C4-2B (cell line): ENCODE data around the gene BTD.

Source experiments
- ZFX ChIP-seq: fragments of 450-650 bp; IDR thresholded peaks from 2 replicates; pipeline ENCODE4 v1.6.1; 2017
- TF ChIP-seq, protein P1 (sequence below): fragments of 450-650 bp; conservative IDR thresholded peaks from 2 replicates; pipeline ENCODE4 v1.5.1; 2017; ENCODE audit warnings: mild to moderate bottlenecking

DNA sequence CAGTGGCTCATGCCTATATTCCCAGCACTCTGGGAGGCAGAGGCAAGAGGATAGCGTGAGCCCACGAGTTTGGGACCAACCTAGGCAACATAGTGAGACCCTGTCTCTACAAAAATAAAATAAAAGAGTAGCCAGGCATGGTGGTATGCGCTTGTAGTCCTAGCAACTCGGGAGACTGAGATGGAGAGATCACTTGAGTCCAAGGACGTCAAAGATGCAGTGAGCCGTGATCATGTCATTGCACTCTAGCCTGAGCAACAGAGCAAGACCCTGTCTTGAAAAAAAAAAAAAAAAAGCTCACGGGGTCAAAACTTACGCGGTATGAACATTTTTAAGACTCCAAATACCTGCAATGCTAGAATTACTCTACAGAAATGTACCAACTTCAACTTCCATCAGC is 43.0 kb upstream of the BTD start:
- TF ChIP-seq, protein P1, sequence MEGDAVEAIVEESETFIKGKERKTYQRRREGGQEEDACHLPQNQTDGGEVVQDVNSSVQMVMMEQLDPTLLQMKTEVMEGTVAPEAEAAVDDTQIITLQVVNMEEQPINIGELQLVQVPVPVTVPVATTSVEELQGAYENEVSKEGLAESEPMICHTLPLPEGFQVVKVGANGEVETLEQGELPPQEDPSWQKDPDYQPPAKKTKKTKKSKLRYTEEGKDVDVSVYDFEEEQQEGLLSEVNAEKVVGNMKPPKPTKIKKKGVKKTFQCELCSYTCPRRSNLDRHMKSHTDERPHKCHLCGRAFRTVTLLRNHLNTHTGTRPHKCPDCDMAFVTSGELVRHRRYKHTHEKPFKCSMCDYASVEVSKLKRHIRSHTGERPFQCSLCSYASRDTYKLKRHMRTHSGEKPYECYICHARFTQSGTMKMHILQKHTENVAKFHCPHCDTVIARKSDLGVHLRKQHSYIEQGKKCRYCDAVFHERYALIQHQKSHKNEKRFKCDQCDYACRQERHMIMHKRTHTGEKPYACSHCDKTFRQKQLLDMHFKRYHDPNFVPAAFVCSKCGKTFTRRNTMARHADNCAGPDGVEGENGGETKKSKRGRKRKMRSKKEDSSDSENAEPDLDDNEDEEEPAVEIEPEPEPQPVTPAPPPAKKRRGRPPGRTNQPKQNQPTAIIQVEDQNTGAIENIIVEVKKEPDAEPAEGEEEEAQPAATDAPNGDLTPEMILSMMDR: no peak
- TF ChIP-seq ZFX: no peak
